Measurements from ENCODE around the gene TRIP6. TPM values are rescaled to one million over a fixed set of nuclear protein-coding genes. Genes with fewer than 3 reads are reported as not detected.

Gene TRIP6
- total and polyA plus RNA-seq, 2 experiments from 2014 or later = 44.6 to 112 TPM

DNA sequence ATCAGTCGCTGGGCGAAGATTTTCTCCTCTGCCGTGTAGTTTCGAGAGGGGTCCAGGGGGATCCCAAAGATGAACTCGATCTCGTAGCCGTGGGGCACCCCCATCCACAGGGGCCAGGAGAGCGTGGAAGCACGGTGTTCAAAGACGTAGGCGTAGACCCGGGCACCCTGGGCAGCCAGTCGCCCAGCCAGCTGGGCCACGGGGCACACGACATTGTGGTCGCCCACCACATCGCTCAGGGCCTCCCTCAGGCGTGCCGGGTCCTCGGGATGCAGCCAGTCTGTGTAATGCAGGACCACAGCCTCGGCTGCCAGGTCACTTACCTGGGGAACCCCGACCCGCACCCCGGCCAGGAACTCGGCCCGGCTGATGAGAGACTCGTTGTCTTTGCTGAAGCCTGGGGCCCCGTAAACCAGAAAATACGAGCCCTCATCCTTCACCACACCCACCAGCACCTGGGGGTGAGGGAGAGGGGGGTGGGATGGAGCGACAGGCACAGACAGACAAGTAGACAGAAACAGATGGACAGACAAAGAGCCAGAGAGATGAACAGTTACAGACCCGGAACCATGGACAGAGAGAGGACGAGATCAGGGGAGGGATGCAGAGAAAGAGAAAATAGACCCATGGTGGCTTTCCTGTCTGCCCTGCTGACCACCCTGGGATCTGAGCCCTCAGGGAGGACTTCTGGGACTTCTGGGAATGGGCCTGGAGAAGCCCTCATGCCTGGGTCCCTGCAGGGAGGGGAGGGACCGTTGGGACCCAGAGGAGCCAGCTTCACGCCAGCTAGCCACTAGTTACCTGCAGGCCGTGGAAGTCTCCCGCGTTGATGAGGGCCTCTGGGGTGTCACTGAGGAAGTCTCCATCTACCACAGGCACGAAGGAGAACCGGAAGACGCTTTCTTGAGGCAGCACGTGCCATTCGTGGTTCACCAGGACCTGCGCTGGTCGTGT lies 25.5 kb downstream of the TRIP6 start:
- peaks cover 34% of the 10 kb centered on the region for H3K27me3 ChIP-seq (ENCODE audit: insufficient read depth)
- Mint-ChIP-seq H3K4me1 (peaks cover 34% of the 10 kb centered on the region), H3K27me3 (ENCODE audit: insufficient read depth, low read depth, poor library complexity) (peaks cover 47% of the 10 kb centered on the region), H3K4me3 (peak overlapping the region; percentile 87), H3K9me3 (peaks cover 4% of the 10 kb centered on the region; the same call in 2 of the 3 replicates), H3K36me3 (ENCODE audit: low read depth) (peaks cover 12% of the 10 kb centered on the region), H3K27ac (no peak overlapping the region)
- peaks cover 20% of the 10 kb centered on the region for H3F3A ChIP-seq (replicated peaks; ENCODE audit: low read depth)
- H3K4me1 ChIP-seq (ENCODE audit: insufficient read depth) = peaks cover 18% of the 10 kb centered on the region
- TF ChIP-seq NANOG (IDR thresholded peaks at IDR 0.05; ENCODE audit: borderline replicate concordance) = no peak
- TF ChIP-seq ZNF331 (CRISPR knock-in tag; IDR thresholded peaks at IDR 0.05; ENCODE audit: low read depth) = no peak
- TF ChIP-seq, protein P1, sequence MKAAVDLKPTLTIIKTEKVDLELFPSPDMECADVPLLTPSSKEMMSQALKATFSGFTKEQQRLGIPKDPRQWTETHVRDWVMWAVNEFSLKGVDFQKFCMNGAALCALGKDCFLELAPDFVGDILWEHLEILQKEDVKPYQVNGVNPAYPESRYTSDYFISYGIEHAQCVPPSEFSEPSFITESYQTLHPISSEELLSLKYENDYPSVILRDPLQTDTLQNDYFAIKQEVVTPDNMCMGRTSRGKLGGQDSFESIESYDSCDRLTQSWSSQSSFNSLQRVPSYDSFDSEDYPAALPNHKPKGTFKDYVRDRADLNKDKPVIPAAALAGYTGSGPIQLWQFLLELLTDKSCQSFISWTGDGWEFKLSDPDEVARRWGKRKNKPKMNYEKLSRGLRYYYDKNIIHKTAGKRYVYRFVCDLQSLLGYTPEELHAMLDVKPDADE (IDR thresholded peaks at IDR 0.05) = no peak
- TF ChIP-seq, protein P2, sequence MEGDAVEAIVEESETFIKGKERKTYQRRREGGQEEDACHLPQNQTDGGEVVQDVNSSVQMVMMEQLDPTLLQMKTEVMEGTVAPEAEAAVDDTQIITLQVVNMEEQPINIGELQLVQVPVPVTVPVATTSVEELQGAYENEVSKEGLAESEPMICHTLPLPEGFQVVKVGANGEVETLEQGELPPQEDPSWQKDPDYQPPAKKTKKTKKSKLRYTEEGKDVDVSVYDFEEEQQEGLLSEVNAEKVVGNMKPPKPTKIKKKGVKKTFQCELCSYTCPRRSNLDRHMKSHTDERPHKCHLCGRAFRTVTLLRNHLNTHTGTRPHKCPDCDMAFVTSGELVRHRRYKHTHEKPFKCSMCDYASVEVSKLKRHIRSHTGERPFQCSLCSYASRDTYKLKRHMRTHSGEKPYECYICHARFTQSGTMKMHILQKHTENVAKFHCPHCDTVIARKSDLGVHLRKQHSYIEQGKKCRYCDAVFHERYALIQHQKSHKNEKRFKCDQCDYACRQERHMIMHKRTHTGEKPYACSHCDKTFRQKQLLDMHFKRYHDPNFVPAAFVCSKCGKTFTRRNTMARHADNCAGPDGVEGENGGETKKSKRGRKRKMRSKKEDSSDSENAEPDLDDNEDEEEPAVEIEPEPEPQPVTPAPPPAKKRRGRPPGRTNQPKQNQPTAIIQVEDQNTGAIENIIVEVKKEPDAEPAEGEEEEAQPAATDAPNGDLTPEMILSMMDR (conservative IDR thresholded peaks at IDR 0.05; ENCODE audit: low read depth in 2 of 2) = no peak
- TF ChIP-seq, protein P3, sequence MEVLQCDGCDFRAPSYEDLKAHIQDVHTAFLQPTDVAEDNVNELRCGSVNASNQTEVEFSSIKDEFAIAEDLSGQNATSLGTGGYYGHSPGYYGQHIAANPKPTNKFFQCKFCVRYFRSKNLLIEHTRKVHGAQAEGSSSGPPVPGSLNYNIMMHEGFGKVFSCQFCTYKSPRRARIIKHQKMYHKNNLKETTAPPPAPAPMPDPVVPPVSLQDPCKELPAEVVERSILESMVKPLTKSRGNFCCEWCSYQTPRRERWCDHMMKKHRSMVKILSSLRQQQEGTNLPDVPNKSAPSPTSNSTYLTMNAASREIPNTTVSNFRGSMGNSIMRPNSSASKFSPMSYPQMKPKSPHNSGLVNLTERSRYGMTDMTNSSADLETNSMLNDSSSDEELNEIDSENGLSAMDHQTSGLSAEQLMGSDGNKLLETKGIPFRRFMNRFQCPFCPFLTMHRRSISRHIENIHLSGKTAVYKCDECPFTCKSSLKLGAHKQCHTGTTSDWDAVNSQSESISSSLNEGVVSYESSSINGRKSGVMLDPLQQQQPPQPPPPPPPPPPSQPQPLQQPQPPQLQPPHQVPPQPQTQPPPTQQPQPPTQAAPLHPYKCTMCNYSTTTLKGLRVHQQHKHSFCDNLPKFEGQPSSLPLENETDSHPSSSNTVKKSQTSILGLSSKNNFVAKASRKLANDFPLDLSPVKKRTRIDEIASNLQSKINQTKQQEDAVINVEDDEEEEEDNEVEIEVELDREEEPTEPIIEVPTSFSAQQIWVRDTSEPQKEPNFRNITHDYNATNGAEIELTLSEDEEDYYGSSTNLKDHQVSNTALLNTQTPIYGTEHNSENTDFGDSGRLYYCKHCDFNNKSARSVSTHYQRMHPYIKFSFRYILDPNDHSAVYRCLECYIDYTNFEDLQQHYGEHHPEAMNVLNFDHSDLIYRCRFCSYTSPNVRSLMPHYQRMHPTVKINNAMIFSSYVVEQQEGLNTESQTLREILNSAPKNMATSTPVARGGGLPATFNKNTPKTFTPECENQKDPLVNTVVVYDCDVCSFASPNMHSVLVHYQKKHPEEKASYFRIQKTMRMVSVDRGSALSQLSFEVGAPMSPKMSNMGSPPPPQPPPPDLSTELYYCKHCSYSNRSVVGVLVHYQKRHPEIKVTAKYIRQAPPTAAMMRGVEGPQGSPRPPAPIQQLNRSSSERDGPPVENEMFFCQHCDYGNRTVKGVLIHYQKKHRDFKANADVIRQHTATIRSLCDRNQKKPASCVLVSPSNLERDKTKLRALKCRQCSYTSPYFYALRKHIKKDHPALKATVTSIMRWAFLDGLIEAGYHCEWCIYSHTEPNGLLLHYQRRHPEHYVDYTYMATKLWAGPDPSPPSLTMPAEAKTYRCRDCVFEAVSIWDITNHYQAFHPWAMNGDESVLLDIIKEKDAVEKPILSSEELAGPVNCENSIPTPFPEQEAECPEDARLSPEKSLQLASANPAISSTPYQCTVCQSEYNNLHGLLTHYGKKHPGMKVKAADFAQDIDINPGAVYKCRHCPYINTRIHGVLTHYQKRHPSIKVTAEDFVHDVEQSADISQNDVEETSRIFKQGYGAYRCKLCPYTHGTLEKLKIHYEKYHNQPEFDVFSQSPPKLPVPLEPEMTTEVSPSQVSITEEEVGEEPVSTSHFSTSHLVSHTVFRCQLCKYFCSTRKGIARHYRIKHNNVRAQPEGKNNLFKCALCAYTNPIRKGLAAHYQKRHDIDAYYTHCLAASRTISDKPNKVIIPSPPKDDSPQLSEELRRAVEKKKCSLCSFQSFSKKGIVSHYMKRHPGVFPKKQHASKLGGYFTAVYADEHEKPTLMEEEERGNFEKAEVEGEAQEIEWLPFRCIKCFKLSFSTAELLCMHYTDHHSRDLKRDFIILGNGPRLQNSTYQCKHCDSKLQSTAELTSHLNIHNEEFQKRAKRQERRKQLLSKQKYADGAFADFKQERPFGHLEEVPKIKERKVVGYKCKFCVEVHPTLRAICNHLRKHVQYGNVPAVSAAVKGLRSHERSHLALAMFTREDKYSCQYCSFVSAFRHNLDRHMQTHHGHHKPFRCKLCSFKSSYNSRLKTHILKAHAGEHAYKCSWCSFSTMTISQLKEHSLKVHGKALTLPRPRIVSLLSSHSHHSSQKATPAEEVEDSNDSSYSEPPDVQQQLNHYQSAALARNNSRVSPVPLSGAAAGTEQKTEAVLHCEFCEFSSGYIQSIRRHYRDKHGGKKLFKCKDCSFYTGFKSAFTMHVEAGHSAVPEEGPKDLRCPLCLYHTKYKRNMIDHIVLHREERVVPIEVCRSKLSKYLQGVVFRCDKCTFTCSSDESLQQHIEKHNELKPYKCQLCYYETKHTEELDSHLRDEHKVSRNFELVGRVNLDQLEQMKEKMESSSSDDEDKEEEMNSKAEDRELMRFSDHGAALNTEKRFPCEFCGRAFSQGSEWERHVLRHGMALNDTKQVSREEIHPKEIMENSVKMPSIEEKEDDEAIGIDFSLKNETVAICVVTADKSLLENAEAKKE (CRISPR knock-in tag; IDR thresholded peaks at IDR 0.05) = no peak
- TF ChIP-seq ZNF114 (CRISPR knock-in tag; IDR thresholded peaks at IDR 0.05) = no peak
- TF ChIP-seq JUNB (IDR thresholded peaks at IDR 0.05; ENCODE audit: unreplicated experiment) = no peak
- no peak for TF ChIP-seq CREB1 (CRISPR knock-in tag; IDR thresholded peaks at IDR 0.05; ENCODE audit: low read depth)
- no peak for TF ChIP-seq EZH2phosphoT487 (IDR thresholded peaks at IDR 0.05; ENCODE audit: unreplicated experiment)
- no peak for TF ChIP-seq POLR2AphosphoS5 (IDR thresholded peaks at IDR 0.05; ENCODE audit: low read depth)
- TF ChIP-seq EZH2 (IDR thresholded peaks at IDR 0.05; ENCODE audit: low read depth, unreplicated experiment) = no peak
- no peak for TF ChIP-seq STAT1 (IDR thresholded peaks at IDR 0.05; ENCODE audit: unreplicated experiment)
- no peak overlapping the region for H2AFZ ChIP-seq
- peaks cover 6% of the 10 kb centered on the region; the same call in 1 of the 2 replicates for H4K20me1 ChIP-seq (replicated peaks; ENCODE audit: insufficient read depth)
- DNase-seq (ENCODE audit: low spot score) (no peak), ATAC-seq (no peak)
- H3K79me2 ChIP-seq (replicated peaks; ENCODE audit: insufficient read depth) = peaks cover 16% of the 10 kb centered on the region
- no peak overlapping the region for H3K27ac ChIP-seq (ENCODE audit: low read depth)
- H3K4me2 ChIP-seq = no peak overlapping the region; the same call in 1 of the 2 replicates
- H3K4me3 ChIP-seq = no peak overlapping the region
- H3K9me2 ChIP-seq (ENCODE audit: insufficient read depth) = no peaks in the 10 kb centered on the region
- H3K36me3 ChIP-seq (ENCODE audit: insufficient read depth) = peaks cover 8% of the 10 kb centered on the region

Measured in GM23338 (cell line).